Common myeloid progenitor, CD34-positive (primary cell): ENCODE measurements around the gene RSL24D1.
"Not testable (repeated sequence)": the region's sequence is repeated elsewhere in the genome, so short reads cannot be mapped to it uniquely, and the experiment has no call there.

Source experiments
- CTCF ChIA-PET: fragments of 350-600 bp; sonication (Branson Sonifier 250); formaldehyde crosslinking; loops from one replicate; lab custom pipeline; 2021; ENCODE audit warnings: antibody characterized with exemption; lab: Charles Lee
- POLR2A ChIA-PET: fragments of 350-600 bp; sonication (Branson Sonifier 250); formaldehyde crosslinking; loops from one replicate; lab custom pipeline; 2021; ENCODE audit warnings: antibody characterized with exemption; lab: Charles Lee
- DNase-seq, 3 donors: peaks; one replicate each; pipeline versions ENCODE4 v3.0.0 to v3.0.0-alpha.2; 2013
- H3K27ac ChIP-seq, 2 experiments: 1 replicate in 1 of 2; 2 replicates in 1 of 2; pipeline ENCODE4 v1.7.0; 2013; ENCODE audit warnings: inconsistent platforms in 2 of 2, low read length in 2 of 2, mild to moderate bottlenecking in 2 of 2, low read depth in 1 of 2, moderate library complexity in 1 of 2; ENCODE audit not compliant: severe bottlenecking in 2 of 2, insufficient read depth in 1 of 2, poor library complexity in 1 of 2
- H3K27me3 ChIP-seq, 5 experiments: replicated peaks in 2 of 5; 1 replicate in 3 of 5; 2 replicates in 2 of 5; pipeline versions ENCODE4 v1.6.1 to v1.7.0; 2013; ENCODE audit warnings: low read length in 4 of 5, mild to moderate bottlenecking in 2 of 5, moderate library complexity in 2 of 5, inconsistent platforms in 1 of 5; ENCODE audit not compliant: insufficient read depth in 5 of 5, control insufficient read depth in 4 of 5
- H3K36me3 ChIP-seq, 4 experiments: 1 replicate in 2 of 4; 2 replicates in 2 of 4; pipeline versions ENCODE4 v1.6.1 to v1.7.0; 2013; ENCODE audit warnings: low read length in 3 of 4, control low read depth in 1 of 4, mild to moderate bottlenecking in 1 of 4; ENCODE audit not compliant: control insufficient read depth in 4 of 4, insufficient read depth in 4 of 4
- H3K4me1 ChIP-seq, 4 experiments: 1 replicate in 3 of 4; 2 replicates in 1 of 4; pipeline versions ENCODE4 v1.6.1 to v1.7.1; 2013; ENCODE audit warnings: low read length in 3 of 4, mild to moderate bottlenecking in 3 of 4, control low read depth in 1 of 4, inconsistent platforms in 1 of 4, moderate library complexity in 1 of 4; ENCODE audit not compliant: control insufficient read depth in 4 of 4, insufficient read depth in 4 of 4; ENCODE audit errors: control extremely low read depth in 1 of 4
- H3K4me3 ChIP-seq, 7 experiments: 1 replicate in 4 of 7; 2 replicates in 3 of 7; pipeline versions ENCODE4 v1.5.1 to v1.7.0; 2013; ENCODE audit warnings: mild to moderate bottlenecking in 7 of 7, low read length in 6 of 7, moderate library complexity in 6 of 7, inconsistent platforms in 2 of 7, low read depth in 2 of 7, control low read depth in 1 of 7; ENCODE audit not compliant: insufficient read depth in 4 of 7, control insufficient read depth in 1 of 7; ENCODE audit errors: extremely low read depth in 1 of 7
- H3K9me3 ChIP-seq, 5 experiments: 1 replicate in 4 of 5; 2 replicates in 1 of 5; pipeline versions ENCODE4 v1.6.1 to v1.7.1; 2013; ENCODE audit warnings: low read length in 4 of 5, mild to moderate bottlenecking in 2 of 5, inconsistent platforms in 1 of 5, low read depth in 1 of 5, moderate library complexity in 1 of 5; ENCODE audit not compliant: control insufficient read depth in 4 of 5, insufficient read depth in 2 of 5; ENCODE audit errors: control extremely low read depth in 1 of 5
- WGBS: methylation state at CpG from one replicate; pipeline ENCODE4 v1.1.5; 2013; ENCODE audit not compliant: insufficient coverage; 5-methylcytosine and 5-hydroxymethylcytosine counted together

Gene RSL24D1

DNA sequence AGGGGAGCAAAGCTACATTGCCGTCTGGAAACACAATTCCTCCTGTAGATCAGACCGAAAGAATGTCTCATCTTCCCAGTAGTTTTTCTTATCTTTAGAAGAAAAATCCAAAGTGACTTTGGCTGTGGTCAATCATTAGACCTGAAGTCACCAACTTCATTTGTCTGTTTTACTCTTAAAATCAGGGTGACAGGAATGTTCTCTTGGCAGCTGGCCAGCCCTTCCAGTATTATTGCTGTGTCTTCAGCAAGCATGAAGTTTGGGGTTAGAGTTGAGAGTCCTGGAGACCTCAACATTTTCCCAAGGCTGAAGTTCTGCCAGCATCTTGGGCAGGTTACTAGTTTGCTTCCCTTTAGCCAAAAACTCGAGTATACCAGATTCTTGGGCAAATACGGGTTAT, 32.5 kb downstream of the RSL24D1 start:
- H3K27me3 ChIP-seq = no peaks in the 10 kb centered on the region
- H3K27ac ChIP-seq = no peak overlapping the region
- no peaks in the 10 kb centered on the region for H3K4me1 ChIP-seq
- WGBS = 95% methylated on average over 4 of the region's 4 CpGs
- ChIA-PET POLR2A (no interaction called here), CTCF (interaction anchor here (0.9 to 2.5 kb wide), 2 partner anchors 11 to 1201 kb away, joined by 3 to 10 read pairs; no protein-coding TSS in a partner anchor)
- H3K9me3 ChIP-seq = peaks cover 0 to 4% (median 0%) of the 10 kb centered on the region in 5 experiments
- H3K4me3 ChIP-seq = no peak overlapping the region
- no peak for DNase-seq
- no peaks in the 10 kb centered on the region for H3K36me3 ChIP-seq

DNA sequence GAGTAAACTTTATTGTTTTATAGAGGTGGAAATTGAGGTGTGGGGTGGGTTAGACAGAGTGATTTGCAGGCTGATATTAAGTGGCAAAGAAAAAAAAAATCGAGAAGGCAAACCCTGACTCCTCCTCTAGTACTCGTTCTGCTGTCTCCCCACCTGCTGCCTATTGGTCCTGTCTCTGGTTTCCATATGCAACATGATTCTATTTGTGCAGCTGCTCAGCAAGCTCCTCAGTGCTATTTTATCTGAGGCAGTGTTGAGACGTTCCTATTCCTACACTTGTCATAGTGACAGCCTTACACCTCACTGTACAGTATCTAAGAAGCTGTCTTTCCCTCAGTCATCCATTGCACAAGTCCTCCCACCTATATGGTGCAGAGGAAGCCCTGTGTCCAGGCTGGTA, 45.1 kb downstream of the RSL24D1 start:
- DNase-seq = no peak
- no peak overlapping the region for H3K27ac ChIP-seq
- WGBS = 94% methylated on average over 3 of the region's 3 CpGs
- no peaks in the 10 kb centered on the region for H3K4me1 ChIP-seq
- no peaks in the 10 kb centered on the region for H3K36me3 ChIP-seq
- H3K27me3 ChIP-seq = no peaks in the 10 kb centered on the region
- H3K9me3 ChIP-seq = no peaks in the 10 kb centered on the region
- POLR2A ChIA-PET = no interaction called here
- no peak overlapping the region for H3K4me3 ChIP-seq
- CTCF ChIA-PET = no interaction called here

DNA sequence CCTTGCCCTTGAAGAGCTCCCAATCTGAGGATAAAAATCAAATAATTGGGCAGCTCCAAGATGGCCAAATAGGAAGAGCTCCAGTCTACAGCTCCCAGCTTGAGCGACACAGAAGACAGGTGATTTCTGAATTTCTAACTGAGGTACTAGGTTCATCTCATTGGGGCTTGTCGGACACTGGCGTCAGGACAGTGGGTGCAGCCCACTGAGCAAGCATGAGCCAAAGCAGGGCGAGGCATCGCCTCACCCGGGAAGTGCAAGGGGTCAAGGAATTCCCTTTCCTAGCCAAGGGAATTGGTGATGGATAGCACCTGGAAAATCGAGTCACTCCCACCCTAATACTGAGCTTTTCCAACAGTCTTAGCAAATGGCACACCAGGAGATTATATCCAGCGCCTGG, 53.6 kb downstream of the RSL24D1 start:
- peaks cover 0 to 12% (median 0%) of the 10 kb centered on the region in 5 experiments for H3K9me3 ChIP-seq
- H3K27me3 ChIP-seq, H3K36me3 ChIP-seq, POLR2A ChIA-PET, H3K27ac ChIP-seq, H3K4me3 ChIP-seq, H3K4me1 ChIP-seq, DNase-seq, CTCF ChIA-PET: not testable (repeated sequence)
- WGBS = 92% methylated on average over 7 of the region's 8 CpGs

DNA sequence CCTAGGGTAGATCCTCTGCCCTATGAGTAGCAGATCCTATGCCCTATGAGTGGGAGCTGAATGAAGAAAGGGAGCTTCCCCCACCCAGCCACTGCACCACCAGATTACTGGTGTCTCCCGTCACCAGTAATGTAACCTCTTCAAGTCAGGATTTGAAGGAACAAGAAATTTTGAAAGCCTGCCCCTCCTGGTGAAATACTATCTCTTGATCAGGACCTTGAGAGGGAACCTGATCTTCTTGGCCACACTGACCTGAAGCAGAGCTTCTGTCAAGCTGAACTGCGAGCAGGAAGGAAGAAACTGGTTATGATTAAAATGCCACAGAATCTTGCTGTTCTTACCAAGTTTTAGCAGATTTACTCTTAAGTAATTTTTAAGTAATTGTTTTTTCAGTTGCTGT, 62.8 kb downstream of the RSL24D1 start:
- ChIA-PET CTCF (no interaction called here), POLR2A (no interaction called here)
- Histone ChIP-seq H3K27ac (no peak overlapping the region), H3K4me1 (no peaks in the 10 kb centered on the region), H3K27me3 (no peaks in the 10 kb centered on the region), H3K4me3 (no peak overlapping the region), H3K9me3 (peaks cover 4 to 15% (median 4%) of the 10 kb centered on the region in 5 experiments), H3K36me3 (no peaks in the 10 kb centered on the region)
- WGBS = 100% methylated on average over 1 of the region's 2 CpGs
- no peak for DNase-seq

DNA sequence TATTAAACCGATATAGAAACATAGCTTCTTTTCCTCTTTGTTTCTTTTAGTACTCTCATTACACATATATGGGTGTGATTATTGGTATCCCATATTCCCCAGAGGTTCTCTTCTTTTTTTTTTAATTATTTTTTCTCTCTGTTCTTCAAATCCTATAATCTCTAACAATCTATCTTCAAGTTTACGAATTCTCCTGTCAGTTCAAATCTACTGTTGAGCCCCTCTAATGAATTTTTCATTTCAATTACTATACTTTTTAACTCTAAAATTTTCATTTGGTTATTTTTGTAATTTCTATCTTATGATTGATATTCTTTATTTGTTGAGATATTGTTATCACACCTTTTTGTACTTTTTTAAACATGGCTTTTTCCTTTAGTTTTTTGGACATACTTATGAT, 64.1 kb downstream of the RSL24D1 start:
- DNase-seq = no peak
- H3K27ac ChIP-seq = no peak overlapping the region
- peaks cover 4 to 15% (median 4%) of the 10 kb centered on the region in 5 experiments for H3K9me3 ChIP-seq
- no peak overlapping the region for H3K4me3 ChIP-seq
- CTCF ChIA-PET = no interaction called here
- no CpG with 5 or more reads among the region's 2 CpGs for WGBS
- H3K36me3 ChIP-seq = no peaks in the 10 kb centered on the region
- POLR2A ChIA-PET = no interaction called here
- no peaks in the 10 kb centered on the region for H3K4me1 ChIP-seq
- H3K27me3 ChIP-seq = no peaks in the 10 kb centered on the region
